ENCODE results near the gene PITPNM3.
"Not testable (repeated sequence)": the region's sequence is repeated elsewhere in the genome, so short reads cannot be mapped to it uniquely, and the experiment has no call there.

The PITPNM3 gene

DNA sequence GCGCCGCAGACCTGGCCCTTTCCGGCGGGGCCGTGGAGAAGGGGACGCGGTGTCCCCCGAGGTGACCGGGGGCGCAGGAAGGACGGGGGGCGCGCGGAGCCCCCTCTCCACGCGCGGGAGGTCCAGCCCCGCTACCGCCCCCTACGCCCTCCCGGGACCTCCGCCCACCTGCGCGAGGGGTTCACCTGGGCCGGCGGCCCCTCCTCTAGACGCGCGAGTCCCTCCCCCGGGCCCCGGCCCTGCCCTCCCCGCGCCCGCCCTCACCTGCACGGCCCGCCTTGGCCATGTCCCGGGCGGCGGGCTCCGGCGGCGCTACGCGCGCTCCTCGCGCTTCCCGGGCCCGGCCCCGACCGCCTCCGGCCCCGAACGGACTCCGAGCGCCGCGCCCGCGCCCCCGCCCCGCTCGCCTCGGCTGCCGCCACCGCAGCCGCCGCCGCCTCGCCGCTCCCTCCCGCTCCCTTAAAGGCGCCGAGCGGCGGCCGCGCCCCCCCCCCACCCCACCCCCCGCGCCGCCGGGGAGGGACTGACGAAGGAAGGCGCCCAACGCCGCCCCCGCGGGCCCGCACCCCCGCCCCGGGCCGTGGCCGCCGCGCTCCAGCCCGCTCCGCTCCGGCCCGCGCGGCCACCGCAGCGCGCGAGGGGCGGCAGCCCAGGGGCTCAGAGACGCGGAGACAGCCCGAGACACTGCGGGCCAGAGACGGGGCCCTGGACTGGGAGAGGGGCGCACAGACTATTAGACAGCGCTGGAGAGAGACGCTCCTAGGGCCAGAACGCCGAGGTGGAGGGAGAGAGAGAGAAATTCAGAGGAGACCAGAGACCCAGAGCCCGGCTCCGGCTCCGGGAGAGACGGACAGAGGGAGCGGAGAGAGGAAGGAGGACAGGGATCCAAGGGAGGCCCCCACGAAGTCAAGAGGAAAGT lies at the start of gene PITPNM3:
TSS of gene PITPNM3 (minus strand) at position 435 of the 919 bp plus-strand sequence. CDS start at position 286, 149 bp downstream.
- DNase-seq, result no peak

DNA sequence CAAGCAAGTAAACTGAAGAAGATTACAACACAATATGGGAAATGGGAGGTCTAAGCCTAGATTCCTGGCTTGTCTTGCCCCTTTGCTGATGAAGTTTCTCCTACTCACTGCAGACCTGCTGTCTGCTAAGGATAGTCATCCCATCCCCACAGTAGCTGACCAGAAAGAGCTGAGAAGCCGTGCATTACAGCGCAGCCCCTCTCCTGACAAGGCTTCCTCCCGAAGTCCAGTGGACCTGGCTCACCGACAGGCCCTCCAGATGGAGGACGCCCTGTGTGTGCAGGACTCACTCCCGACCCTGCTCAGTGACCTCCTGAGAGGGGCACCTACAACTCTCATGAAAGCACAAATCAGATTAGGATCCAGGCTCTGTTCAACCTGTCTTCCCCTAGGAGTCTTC lies 48.8 kb upstream of the PITPNM3 start:
- DNase-seq, result no peak

DNA sequence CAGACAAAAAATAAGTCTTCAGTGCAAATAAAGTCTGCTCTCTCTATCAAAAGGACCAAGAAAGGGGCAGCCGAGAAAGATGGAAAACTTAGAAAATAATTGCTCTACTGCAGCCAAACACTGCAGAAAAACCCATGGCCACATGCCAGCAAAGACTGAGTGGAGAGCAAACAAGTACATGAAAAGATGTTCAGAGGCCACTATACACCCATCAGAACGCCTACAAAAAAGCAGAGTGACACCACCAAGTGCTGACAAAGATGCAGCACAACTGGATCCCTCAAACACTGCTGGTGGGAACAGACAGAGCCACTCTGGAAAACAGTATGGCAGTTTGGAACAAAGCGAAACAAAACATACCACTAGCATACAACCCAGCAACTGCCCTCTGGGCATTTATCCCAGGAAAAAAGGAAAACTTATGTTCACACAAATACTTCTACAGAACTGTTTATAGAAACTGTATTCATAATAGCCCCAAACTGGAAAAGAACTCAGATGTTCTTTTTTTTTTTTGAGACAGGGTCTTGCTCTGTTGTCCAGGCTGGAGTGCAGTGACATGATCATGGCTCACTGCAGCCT lies 47.5 kb upstream of the PITPNM3 start:
- no peak for DNase-seq

DNA sequence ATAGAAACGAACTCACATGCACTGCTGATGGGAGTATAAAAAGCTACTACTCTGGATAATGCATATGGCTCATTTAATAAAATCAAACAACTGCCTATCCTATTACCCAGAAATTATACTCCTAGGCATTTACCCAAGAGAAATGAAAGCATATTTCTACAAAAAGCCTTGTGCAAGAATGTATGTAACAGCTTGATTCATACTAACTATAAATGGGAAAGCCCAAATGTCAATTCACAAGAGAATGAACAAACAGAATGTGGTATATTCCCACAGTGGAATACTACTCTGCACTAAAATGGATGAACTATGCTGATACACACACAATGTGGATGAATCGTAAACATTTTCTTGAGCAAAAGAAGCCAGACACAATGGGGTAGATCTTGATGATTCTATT lies 45.8 kb upstream of the PITPNM3 start:
- DNase-seq, result no peak

DNA sequence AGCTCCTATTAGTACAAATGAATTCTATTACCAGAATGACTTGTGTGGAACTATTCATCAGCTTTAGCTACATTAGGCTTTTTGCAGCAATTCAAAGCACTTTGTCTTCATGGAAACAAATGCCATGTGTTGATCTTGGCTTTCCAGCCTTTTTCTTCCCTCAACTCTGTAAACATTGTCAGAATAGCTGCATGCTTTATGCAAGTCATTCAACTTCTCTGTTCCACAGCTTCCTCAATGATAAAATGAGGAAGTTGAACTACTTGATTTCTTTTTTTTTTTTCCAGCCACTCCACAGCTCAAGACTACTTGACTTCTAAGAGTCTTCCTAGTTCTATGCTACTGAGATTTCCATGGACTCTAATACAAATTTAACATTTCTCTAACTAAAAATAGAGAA lies 43.0 kb upstream of the PITPNM3 start:
- DNase-seq, result no peak

DNA sequence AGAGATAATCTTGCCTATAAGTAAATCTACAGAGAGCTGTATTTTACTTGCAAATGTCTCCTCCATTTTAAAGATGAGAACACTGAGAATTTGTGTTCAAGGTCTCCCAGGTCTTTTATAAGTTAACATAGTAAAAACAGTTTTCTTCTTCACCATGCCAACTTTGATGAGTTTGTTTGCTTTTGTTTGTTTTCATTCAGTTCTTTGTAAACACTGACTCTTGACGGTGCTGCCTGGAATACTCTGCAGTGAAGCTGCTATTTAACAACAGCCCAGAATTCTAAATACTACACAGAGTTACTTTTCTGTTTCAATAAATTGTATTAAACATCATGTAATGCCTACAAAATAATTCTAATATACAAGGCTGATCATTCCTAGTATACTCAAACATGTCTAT lies 41.4 kb upstream of the PITPNM3 start:
- no peak for DNase-seq

DNA sequence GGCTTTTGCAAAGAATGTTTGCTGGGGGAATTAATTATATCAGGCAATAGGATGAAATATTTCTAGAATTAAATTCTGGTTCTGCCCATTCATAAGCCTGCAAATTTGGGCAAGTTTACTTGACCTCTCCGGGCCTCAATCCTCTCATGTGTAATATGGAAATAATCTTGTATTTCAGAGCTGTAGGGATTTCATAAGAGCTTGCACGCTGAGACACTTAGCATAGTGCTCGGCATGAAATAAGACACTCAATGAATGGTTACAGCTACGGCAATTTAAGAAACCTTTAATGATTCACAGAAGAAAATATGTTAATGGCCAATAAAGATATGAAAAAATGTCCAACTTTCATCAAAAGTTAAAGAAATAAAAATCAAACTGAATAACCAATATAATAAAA lies 40.6 kb upstream of the PITPNM3 start:
- no peak for DNase-seq

DNA sequence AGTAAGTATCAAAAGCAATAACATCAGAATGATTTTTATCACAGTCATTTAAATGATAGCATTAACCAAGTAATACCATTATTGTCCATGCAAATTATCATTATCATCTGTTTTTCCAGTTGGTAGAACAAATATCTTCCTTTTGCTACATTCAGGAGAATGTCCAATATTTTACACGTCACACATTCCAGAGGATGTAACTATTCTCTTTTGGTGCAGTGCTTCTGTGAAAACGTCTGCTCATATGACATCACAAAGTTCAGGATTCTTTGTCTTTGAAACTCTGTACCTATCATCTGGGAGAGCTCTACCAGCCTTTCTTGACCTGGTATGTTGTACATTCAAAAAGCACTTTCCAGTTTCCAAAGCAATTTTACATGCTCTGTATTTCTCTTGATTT lies 40.2 kb upstream of the PITPNM3 start:
- no peak for DNase-seq

DNA sequence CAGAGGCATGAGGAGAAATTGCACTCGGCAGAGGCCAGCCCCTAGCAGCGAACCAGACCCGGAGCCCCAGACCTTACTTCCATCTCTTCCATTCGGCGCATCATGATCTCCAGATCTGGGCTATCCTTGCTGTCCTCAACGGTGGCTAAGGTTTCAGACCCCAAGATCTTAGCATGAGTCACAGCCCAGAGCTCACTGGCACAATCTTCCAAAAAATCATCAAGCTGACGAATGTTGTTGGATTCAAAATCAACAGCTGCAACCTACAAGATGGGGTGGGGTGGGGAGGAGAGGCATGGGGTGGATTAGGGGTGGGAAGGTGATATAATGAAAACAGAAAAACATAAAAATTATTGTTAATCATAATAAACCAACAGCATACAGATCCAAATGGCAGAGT lies 39.7 kb upstream of the PITPNM3 start:
- DNase-seq, result no peak

DNA sequence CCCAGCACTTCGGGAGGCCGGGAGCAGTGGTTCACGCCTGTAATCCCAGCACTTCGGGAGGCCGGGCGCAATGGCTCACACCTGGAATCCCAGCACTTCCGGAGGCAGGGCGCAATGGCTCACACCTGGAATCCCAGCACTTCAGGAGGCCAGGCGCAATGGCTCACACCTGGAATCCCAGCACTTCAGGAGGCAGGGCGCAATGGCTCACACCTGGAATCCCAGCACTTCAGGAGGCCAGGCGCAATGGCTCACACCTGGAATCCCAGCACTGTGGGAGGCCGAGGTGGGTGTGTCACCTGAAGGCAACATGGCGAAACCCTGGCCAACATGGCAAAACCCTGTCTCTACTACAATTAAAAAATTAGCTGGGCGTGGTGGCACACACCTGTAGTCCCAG lies 37.0 kb upstream of the PITPNM3 start:
- not testable (repeated sequence) for DNase-seq

DNA sequence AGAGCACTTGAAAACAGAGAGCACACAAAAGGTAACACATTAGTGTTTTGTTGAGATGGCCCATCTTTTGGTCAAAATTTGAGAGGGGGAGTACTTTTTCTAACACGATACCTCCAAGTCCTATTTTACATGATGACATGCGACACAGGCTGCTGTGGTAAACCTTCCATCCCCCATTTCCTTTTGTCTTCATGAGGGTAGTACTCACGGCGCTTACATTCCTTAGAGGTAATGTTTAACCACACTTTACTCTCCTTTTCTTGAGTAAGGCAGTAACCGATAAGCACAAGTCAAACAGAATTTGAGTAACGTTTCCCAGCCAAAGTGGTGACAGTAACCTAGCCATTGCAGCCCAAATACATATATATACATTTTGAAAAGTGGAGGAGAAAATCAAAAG lies 35.8 kb upstream of the PITPNM3 start:
- DNase-seq, result no peak

DNA sequence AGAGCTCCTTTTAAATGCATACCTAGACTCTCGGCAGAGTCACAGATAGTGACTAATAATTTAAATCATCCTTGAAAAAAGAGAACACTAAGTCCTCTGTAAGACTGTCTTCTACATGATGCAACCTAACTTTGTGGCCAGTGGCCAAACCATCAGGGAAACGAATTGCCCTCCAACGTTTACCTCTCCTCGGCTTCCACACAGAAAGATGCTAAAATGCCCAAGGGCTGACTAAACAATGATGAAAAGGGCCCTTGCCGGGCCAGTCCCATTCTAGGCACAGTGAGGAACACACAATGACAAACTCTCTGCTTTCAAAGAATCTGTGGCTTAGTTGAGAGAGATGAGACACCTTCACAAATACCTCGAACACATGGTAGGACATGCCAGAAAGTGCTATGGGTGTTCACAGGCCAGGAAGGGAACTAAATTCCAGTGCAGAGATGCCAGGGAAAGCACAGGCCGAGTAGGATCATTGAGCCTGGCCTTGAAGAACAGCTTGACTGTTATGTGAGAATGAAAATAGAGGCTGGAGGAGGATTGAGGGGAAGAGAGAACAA lies 35.3 kb upstream of the PITPNM3 start:
- no peak for DNase-seq

DNA sequence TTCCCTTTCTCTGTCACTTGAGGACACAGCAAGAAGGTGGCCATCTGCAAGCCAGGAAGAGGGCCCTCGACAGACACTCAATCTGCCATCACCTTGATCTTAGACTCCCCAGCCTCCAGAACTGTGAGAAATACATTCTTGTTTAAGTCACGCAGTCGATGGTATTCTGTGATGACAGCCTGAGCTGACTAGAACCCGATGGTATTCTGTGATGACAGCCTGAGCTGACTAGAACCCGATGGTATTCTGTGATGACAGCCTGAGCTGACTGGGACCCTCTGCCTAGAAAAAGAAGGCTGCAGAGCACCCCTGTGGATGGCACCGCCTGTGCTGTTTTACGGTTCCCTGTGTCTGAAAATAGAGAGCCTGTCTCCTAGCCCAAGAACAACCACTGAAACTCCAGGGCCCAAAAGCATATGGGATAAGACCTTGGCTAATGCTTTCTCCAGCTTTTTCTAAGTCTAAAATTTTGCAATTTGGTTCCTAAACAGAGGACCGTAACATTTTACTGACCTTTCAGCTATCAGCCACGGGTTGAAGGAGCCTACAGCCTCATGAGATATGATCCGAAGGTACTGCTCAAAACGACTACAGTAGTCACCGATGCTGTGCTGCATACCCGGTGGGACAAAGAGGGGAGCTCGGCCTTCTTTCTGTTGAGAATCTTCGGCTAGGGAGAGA lies 33.1 kb upstream of the PITPNM3 start:
- DNase-seq, result no peak

DNA sequence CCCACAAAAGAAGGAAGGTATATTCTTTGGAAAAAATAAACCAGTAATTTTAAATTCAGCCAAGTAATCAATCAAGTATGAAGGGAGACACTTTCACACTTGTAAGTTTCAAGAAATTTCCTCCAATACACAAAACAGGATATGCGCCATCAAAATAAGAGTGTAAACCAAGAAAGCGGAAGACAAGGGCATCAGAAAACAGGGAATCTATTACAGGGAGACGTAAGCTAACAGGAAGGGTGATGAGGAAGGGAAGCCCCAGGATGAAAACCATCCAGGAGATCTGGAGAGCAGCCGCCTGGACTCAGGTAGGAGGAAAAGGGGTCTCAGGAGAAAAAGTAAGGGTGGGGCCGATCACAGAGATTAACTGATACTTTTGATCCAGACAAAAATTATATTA lies 31.8 kb upstream of the PITPNM3 start:
- no peak for DNase-seq

DNA sequence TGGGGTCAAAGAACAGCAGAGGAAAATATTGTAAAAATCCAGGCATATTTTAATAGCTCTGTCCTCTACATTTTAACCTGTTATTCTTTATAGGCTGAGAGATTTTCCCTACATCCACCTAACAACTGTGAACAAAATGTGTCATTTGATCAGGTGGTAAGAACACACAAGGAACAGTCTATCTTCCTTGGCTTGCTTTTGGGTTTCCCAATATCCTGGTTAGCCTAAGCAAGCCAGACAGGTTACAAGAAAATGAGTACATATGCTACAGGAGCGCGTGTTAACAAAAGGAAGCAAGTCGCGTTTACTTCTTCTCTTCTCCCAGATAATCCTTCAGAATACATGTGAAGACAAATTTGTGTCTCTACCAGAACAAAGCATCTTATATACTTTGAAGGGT lies 31.0 kb upstream of the PITPNM3 start:
- DNase-seq, result no peak

DNA sequence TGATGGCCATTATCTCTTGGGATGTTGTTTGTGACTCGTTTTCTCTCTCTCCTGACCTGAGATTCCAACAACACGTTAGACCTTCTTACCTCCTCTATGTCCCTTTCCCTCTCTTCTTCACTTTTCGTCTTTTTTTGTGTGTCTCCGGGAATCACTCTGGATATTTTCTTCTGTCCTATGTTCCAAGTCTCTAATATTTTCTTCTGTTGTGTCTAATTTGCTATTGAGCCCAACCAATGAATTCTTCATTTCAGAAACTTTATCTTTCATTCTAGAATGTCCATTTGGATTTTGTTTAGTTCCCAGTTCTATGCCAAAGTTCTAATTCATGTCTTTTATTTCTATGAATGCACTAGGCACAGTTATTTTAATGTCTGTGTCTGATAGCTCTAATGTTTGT lies 27.1 kb upstream of the PITPNM3 start:
- no peak for DNase-seq

DNA sequence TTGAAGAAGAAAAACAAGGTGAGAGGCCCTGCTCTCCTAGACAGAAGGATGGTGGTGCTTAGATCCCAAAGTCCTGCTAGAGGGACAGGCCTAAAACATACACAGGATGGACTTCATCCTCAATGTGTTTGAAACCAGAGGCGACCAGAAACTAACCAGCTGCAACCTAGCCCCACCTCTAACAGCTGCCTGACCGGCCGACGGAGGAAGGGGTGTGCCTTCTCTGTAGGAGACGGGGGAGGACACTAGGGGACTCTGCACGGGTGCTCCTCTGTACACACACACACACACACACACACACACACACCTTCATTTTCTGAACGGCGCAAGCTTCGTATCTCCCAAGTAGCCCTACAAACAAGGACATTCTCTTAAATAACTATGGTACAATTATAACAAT lies 24.3 kb upstream of the PITPNM3 start:
- no peak for DNase-seq

DNA sequence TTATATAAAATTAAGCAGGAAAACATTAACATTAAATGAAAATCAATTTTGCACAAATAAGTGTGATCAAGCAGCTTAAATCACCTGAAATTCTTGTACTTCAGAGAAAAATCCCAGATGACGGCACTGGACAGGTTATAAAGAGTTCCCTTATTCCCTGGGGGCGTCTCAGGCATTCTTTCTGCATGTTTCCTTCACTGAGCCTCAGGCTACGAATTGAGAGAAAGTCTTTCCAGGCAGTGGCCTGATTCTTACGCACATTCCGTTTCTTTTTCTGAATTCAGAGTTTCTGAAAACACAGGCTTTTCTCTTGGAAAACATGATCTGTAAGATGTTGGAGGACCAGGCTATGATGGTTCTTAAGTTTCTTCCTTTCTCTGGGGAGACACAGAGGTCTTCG lies 22.1 kb upstream of the PITPNM3 start:
- no peak for DNase-seq

DNA sequence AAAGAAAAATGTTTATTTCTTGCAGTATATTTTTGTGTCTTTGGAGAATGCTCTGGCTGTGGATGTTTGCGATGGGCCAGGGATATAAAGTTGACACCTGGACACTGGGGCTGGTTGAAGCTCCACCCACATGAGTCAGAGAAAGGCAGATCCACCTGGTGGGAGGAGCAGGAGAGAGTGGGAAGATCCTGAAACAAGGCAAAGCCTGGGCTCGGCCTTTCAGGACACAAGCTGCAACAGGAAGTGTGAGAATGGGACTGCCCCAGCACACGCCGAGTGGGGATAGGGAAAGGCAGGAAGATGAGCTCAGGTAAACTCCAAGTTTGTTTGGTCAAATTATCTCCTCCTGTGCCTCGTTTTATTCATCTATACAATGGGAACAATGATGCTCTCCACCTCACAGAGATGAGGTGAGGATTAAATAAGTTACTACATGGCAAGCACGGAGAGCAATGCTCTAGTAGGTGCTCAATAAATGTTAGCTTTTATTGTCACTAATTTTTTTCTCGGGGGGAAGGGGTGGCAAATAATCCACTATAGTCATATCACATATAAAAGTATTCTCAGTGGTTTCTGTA lies 21.4 kb upstream of the PITPNM3 start:
- no peak for DNase-seq

DNA sequence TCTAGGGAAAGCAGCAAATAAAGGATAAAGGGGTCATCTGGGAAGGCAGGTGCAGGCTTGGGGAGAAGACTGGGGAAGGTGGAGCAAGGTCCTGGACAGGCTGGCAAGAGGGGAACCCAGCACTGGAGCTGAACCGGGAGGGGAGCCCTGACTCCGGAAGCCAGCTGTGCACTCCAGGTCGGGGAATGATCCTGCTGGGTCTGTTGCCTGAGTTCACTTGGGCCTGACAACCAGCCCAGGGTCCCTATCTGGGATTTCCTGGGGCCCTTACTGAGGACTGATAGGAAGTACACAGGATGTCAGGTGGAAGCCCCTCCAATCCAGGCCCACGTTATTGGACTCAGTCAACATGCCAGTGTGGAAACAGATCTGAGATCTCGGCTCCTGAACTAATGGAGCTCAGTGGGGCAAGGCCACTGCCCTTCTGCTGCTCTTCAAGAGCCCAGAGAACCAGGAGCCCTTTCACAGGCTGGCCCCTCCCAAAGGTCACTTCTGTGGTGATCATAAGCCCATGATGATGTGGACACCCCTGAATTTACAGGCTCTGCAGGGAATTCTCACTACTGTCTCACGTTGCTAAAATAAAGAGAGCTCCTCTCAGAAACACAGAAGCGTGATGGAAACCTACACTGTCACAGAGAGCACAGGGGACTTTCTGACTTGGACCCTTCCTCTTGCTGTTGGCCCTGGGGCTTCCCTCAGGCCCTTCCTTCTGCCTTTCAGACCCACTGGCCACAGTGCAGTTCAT lies 19.9 kb upstream of the PITPNM3 start:
- DNase-seq, result no peak

DNA sequence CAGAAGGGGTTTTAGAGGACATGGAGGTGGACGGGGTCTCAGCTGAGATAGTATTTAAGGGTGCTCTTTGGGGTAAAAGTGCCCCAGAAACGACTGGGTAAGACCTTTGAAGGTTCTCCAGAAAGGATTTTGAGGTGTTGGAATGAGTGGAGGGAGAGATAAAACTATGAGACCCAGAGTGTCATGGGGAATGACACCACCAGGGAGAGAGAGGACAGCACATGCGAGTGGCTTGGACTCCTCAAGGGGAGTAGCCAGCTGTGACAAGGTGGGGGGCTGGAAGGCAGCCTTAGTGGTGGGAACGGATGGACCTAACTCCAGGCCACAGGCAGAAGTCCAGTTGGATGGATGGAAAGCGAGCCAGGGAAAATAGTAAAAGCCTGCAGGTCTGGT lies 19.2 kb upstream of the PITPNM3 start:
- DNase-seq, result no peak
